NCI-H524 (cell line): Measurements from ENCODE around the gene ATXN1.
"Not testable (repeated sequence)": the region's sequence is repeated elsewhere in the genome, so short reads cannot be mapped to it uniquely, and the experiment has no call there.

Experiments used
- DNase-seq, 2 experiments: peaks; one replicate each; lab custom pipeline; 2025; lab: John Stamatoyannopoulos, UW

The ATXN1 gene

GRCh38 chr6:16615215-16615614, 146.0 kb downstream of the ATXN1 start:
- not testable (repeated sequence) for DNase-seq

GRCh38 chr6:16614143-16614542, 147.1 kb downstream of the ATXN1 start:
- DNase-seq, result not testable (repeated sequence)

- DNase-seq, result not testable (repeated sequence)
Measured at GRCh38 chr6:16613504-16613903, 147.8 kb downstream of the ATXN1 start.

- DNase-seq, result no peak
Measured at GRCh38 chr6:16608444-16608843, 152.8 kb downstream of the ATXN1 start.

GRCh38 chr6:16602035-16602434, 159.2 kb downstream of the ATXN1 start:
- DNase-seq, result no peak

- DNase-seq, result no peak
Measured at GRCh38 chr6:16600701-16601100, 160.6 kb downstream of the ATXN1 start.

- no peak for DNase-seq
Measured at GRCh38 chr6:16600026-16600425, 161.2 kb downstream of the ATXN1 start.

- DNase-seq, result peak in 1 of 2 experiments; percentile 6
Measured at GRCh38 chr6:16596616-16597331, 164.5 kb downstream of the ATXN1 start.

GRCh38 chr6:16595514-16596120, 165.6 kb downstream of the ATXN1 start:
- DNase-seq, result no peak

- DNase-seq, result no peak
Measured at GRCh38 chr6:16594849-16595248, 166.4 kb downstream of the ATXN1 start.

GRCh38 chr6:16592223-16592911, 168.9 kb downstream of the ATXN1 start:
- no peak for DNase-seq

GRCh38 chr6:16591396-16592222, 169.7 kb downstream of the ATXN1 start:
- DNase-seq, result no peak

GRCh38 chr6:16585805-16586204, 175.5 kb downstream of the ATXN1 start:
- no peak for DNase-seq

GRCh38 chr6:16583144-16583762, 178.0 kb downstream of the ATXN1 start:
- no peak for DNase-seq

GRCh38 chr6:16582446-16583143, 178.7 kb downstream of the ATXN1 start:
- DNase-seq, result no peak

GRCh38 chr6:16578695-16579285, 182.5 kb downstream of the ATXN1 start:
- no peak for DNase-seq

- peak; percentile 7 to 71 for DNase-seq
Measured at GRCh38 chr6:16576451-16577368, 184.6 kb downstream of the ATXN1 start.

GRCh38 chr6:16575655-16576054, 185.6 kb downstream of the ATXN1 start:
- no peak for DNase-seq

- no peak for DNase-seq
Measured at GRCh38 chr6:16572943-16573342, 188.3 kb downstream of the ATXN1 start.

- no peak for DNase-seq
Measured at GRCh38 chr6:16572317-16572716, 188.9 kb downstream of the ATXN1 start.
